Mesothelial cell of epicardium (in vitro differentiated cells): ENCODE results near the gene C15orf62. TPM values are rescaled to one million over a fixed set of nuclear protein-coding genes. Genes with fewer than 3 reads are reported as not detected.

Experiments
- DNase-seq, 2 experiments: peaks; one replicate each; pipeline ENCODE4 v3.0.0; 2021; ENCODE audit warnings: low spot score in 2 of 2; ENCODE audit not compliant: unreplicated experiment in 2 of 2
- H3K27ac Mint-ChIP-seq: 2 replicates; pipeline ENCODE4 v1.8.0; 2021; ENCODE audit warnings: mixed read lengths
- H3K27me3 Mint-ChIP-seq: 2 replicates; pipeline ENCODE4 v1.8.0; 2021; ENCODE audit warnings: low read depth, mixed read lengths
- H3K36me3 Mint-ChIP-seq: 2 replicates; pipeline ENCODE4 v1.8.0; 2021; ENCODE audit warnings: mixed read lengths
- H3K4me1 Mint-ChIP-seq: 2 replicates; pipeline ENCODE4 v1.8.0; 2021; ENCODE audit warnings: mixed read lengths
- H3K4me3 Mint-ChIP-seq: 2 replicates; pipeline ENCODE4 v1.8.0; 2021; ENCODE audit warnings: mild to moderate bottlenecking, moderate library complexity, mixed read lengths
- H3K9me3 Mint-ChIP-seq: 2 replicates; pipeline ENCODE4 v1.8.0; 2021; ENCODE audit warnings: mixed read lengths
- CTCF ChIP-seq: fragments of 200-600 bp; sonication (generic); IDR thresholded peaks from one replicate; pipeline ENCODE4 v1.5.0; 2021; ENCODE audit warnings: antibody characterized with exemption; ENCODE audit not compliant: unreplicated experiment
- total RNA-seq: library from RNA; stranded (reverse); gene quantifications from 3 replicates; pipeline ENCODE4 v1.2.1, GENCODE V29; 2021

Gene C15orf62
- total RNA-seq = 0.44 to 0.47 TPM (median 0.45 TPM) in 3 replicates

DNA sequence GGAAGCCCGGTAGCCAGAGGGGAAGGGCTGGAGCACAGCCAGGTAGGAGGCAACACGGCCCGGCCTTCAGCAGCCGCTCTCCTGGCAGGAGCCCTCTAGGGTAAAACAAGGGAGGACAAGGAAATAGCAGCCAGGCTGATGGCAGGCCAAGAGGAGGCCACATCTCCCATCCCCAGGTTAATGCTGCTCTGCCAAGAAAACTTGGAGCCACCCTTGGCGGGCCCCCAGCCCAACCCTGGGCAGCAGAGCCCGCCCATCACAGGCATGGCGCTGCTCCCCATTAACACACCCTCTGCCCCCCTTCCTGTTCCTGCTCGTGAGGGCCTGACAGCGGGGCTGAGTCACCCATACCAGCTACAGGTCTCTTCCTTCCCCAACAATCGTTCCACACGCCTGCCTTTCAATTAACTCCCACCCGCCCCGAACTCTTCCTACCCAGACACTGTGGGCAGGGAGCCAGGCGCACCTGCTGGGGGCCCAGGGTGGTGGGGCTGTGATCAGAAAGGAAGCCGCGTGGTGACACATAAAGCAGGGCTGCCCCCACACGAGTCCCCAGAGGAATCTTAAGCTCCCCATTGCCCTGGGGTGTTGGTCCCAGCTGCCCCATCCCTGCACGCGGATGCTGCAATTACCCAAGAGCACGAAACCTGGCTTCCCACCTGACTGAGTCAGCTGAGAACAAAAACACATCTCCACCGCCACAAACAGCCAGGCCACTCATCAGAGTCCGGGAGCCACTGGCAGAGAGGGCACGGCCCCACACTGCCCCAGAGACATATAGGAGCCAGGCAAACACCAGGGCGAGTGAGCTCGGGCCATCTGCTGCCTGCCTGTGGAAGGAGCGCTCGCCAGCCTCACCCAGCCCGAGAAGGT, at the start of gene C15orf62:
TSS of gene C15orf62 (plus strand) at position 707 of the 873 bp plus-strand sequence. CDS start 516 bp downstream, outside the sequence.
- peak in 1 of 2 experiments; percentile 51 for DNase-seq
- Mint-ChIP-seq H3K27ac (peak within 1 kb of the TSS; percentile 92), H3K27me3 (no peaks in the 10 kb centered on the region), H3K4me3 (no peak within 1 kb of the TSS), H3K4me1 (peaks cover 34% of the 10 kb centered on the region), H3K36me3 (peaks cover 8% of the 10 kb centered on the region), H3K9me3 (no peaks in the 10 kb centered on the region)
- TF ChIP-seq CTCF = no peak

DNA sequence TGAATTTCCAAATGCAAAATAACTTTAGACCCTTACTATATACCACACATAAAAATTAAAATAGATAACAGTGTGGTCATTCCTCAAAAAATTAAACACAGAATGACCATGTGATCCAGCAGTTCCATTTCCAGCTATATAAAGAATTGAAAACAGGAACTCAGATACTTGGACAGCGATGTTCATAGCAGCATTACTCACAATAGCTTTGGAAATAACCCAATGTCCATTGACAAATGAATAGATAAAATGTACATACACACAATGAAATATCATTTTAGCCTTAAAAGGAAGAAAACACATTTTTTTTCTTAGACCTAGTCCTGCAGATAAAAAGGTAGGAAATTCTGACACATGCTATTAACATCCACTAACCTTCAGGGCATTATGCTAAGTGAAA, 48.1 kb upstream of the C15orf62 start:
- Mint-ChIP-seq H3K9me3 (no peaks in the 10 kb centered on the region), H3K27me3 (no peaks in the 10 kb centered on the region), H3K27ac (no peak overlapping the region), H3K36me3 (no peaks in the 10 kb centered on the region), H3K4me3 (no peak overlapping the region), H3K4me1 (no peaks in the 10 kb centered on the region)
- DNase-seq = no peak
- no peak for TF ChIP-seq CTCF

GRCh38 chr15:40722354-40722753, 47.4 kb upstream of the C15orf62 start:
- H3K27me3 Mint-ChIP-seq = no peaks in the 10 kb centered on the region
- no peaks in the 10 kb centered on the region for H3K4me1 Mint-ChIP-seq
- no peaks in the 10 kb centered on the region for H3K36me3 Mint-ChIP-seq
- no peak for DNase-seq
- H3K27ac Mint-ChIP-seq = no peak overlapping the region
- no peak overlapping the region for H3K4me3 Mint-ChIP-seq
- H3K9me3 Mint-ChIP-seq = no peaks in the 10 kb centered on the region
- TF ChIP-seq CTCF = no peak

DNA sequence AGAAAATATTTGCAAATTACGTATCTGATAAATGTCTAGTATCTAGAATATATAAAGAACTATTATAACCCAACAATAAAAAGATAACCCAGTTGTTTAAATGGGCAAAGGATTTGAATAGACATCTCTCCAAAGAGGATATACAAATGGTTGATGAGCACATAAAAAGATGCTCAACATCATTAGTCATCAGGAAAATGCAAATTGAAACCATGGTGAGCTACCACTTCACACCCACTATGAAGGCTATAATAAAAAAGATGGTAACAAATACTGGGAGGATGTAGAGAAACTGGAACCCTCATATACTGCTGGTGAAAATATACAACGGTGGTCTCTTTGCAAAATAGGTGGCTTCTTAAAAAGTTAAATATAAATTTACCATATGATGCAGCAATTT, 46.8 kb upstream of the C15orf62 start:
- Mint-ChIP-seq H3K4me1 (no peaks in the 10 kb centered on the region), H3K9me3 (no peaks in the 10 kb centered on the region), H3K4me3 (no peak overlapping the region), H3K27ac (no peak overlapping the region), H3K36me3 (no peaks in the 10 kb centered on the region), H3K27me3 (no peaks in the 10 kb centered on the region)
- no peak for TF ChIP-seq CTCF
- DNase-seq = no peak

GRCh38 chr15:40723919-40724318, 45.9 kb upstream of the C15orf62 start:
- Mint-ChIP-seq H3K27ac (no peak overlapping the region), H3K4me1 (no peaks in the 10 kb centered on the region), H3K27me3 (no peaks in the 10 kb centered on the region), H3K36me3 (no peaks in the 10 kb centered on the region), H3K4me3 (no peak overlapping the region), H3K9me3 (no peaks in the 10 kb centered on the region)
- TF ChIP-seq CTCF = no peak
- DNase-seq = no peak
